ENCODE results near the gene MKRN1. TPM values are rescaled to one million over a fixed set of nuclear protein-coding genes. Genes with fewer than 3 reads are reported as not detected.
A peak's percentile ranks its signal among the peaks of the same experiment; 100 is the strongest.

MKRN1 gene
- total and polyA plus RNA-seq, 2 experiments from 2014 or later = 63.7 to 71.5 TPM

GRCh38 chr7:140475747-140476333, 3.5 kb downstream of the MKRN1 start:
- Histone ChIP-seq H4K20me1 (ENCODE audit: insufficient read depth, poor library complexity, severe bottlenecking) (peaks cover 68% of the 10 kb centered on the region), H2AFZ (no peak overlapping the region), H3K27ac (no peak overlapping the region), H3K79me2 (peaks cover 77% of the 10 kb centered on the region), H3K9me3 (ENCODE audit: low read depth) (no peaks in the 10 kb centered on the region), H3K27me3 (no peaks in the 10 kb centered on the region), H3K4me1 (ENCODE audit: insufficient read depth) (peaks cover 10% of the 10 kb centered on the region), H3K4me3 (no peak overlapping the region), H3K36me3 (replicated peaks; ENCODE audit: insufficient read depth, low read depth) (no peaks in the 10 kb centered on the region), H3K9me2 (replicated peaks; ENCODE audit: insufficient read depth) (no peaks in the 10 kb centered on the region), H3K4me2 (no peak overlapping the region)
- TF ChIP-seq, protein P1, sequence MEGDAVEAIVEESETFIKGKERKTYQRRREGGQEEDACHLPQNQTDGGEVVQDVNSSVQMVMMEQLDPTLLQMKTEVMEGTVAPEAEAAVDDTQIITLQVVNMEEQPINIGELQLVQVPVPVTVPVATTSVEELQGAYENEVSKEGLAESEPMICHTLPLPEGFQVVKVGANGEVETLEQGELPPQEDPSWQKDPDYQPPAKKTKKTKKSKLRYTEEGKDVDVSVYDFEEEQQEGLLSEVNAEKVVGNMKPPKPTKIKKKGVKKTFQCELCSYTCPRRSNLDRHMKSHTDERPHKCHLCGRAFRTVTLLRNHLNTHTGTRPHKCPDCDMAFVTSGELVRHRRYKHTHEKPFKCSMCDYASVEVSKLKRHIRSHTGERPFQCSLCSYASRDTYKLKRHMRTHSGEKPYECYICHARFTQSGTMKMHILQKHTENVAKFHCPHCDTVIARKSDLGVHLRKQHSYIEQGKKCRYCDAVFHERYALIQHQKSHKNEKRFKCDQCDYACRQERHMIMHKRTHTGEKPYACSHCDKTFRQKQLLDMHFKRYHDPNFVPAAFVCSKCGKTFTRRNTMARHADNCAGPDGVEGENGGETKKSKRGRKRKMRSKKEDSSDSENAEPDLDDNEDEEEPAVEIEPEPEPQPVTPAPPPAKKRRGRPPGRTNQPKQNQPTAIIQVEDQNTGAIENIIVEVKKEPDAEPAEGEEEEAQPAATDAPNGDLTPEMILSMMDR (IDR thresholded peaks at IDR 0.05; ENCODE audit: poor library complexity) = peak; percentile 68
- no peak for TF ChIP-seq EZH2phosphoT487 (IDR thresholded peaks at IDR 0.05; ENCODE audit: low read depth, severe bottlenecking, unreplicated experiment)
- TF ChIP-seq EZH2 (IDR thresholded peaks at IDR 0.05; ENCODE audit: borderline replicate concordance) = no peak
- 53% methylated on average over 2 of the region's 2 CpGs for WGBS (ENCODE audit: low lambda C conversion rate, missing lambda C conversion rate)
- peak; percentile 71 for DNase-seq (ENCODE audit: low spot score)

DNA sequence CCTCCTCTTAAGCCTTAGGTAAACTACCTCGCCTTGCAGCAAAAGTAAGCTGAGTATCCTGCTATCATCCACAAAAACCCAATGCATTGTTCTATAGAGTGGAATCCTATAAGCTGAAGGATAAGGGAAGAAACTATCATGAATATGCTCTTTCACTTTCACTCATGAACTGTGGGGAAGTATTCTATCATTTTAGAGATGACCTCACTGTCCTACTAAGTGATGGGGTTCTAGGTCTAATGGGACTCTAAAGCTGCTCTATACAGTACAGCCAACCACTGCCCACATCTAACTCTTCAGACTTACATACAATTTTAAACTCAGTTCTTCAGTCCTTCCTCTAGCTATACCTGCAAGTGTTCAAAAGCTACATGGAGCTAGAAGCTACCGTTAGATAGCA, 16.2 kb downstream of the MKRN1 start:
- Histone ChIP-seq H3K36me3 (replicated peaks; ENCODE audit: insufficient read depth, low read depth) (peaks cover 4% of the 10 kb centered on the region), H4K20me1 (ENCODE audit: insufficient read depth, poor library complexity, severe bottlenecking) (peaks cover 3% of the 10 kb centered on the region), H3K27ac (no peak overlapping the region), H3K4me1 (ENCODE audit: insufficient read depth) (no peaks in the 10 kb centered on the region), H3K79me2 (peaks cover 57% of the 10 kb centered on the region), H3K27me3 (no peaks in the 10 kb centered on the region), H3K9me3 (ENCODE audit: low read depth) (no peaks in the 10 kb centered on the region), H3K9me2 (replicated peaks; ENCODE audit: insufficient read depth) (no peaks in the 10 kb centered on the region), H3K4me3 (no peak overlapping the region), H3K4me2 (no peak overlapping the region), H2AFZ (no peak overlapping the region)
- no peak for DNase-seq (ENCODE audit: low spot score)
- 93% methylated on average over 2 of the region's 2 CpGs for WGBS (ENCODE audit: low lambda C conversion rate, missing lambda C conversion rate)
- TF ChIP-seq EZH2phosphoT487 (IDR thresholded peaks at IDR 0.05; ENCODE audit: low read depth, severe bottlenecking, unreplicated experiment) = no peak
- no peak for TF ChIP-seq EZH2 (IDR thresholded peaks at IDR 0.05; ENCODE audit: borderline replicate concordance)
- TF ChIP-seq, protein P1 (IDR thresholded peaks at IDR 0.05; ENCODE audit: poor library complexity) = no peak

GRCh38 chr7:140458916-140459315, 20.4 kb downstream of the MKRN1 start:
- Histone ChIP-seq H3K9me2 (replicated peaks; ENCODE audit: insufficient read depth) (no peaks in the 10 kb centered on the region), H3K27ac (no peak overlapping the region), H3K4me2 (no peak overlapping the region), H4K20me1 (ENCODE audit: insufficient read depth, poor library complexity, severe bottlenecking) (no peaks in the 10 kb centered on the region), H3K9me3 (ENCODE audit: low read depth) (no peaks in the 10 kb centered on the region), H3K36me3 (replicated peaks; ENCODE audit: insufficient read depth, low read depth) (peaks cover 4% of the 10 kb centered on the region), H3K4me1 (ENCODE audit: insufficient read depth) (no peaks in the 10 kb centered on the region), H3K79me2 (peaks cover 29% of the 10 kb centered on the region), H3K27me3 (no peaks in the 10 kb centered on the region), H2AFZ (no peak overlapping the region), H3K4me3 (no peak overlapping the region)
- TF ChIP-seq EZH2phosphoT487 (IDR thresholded peaks at IDR 0.05; ENCODE audit: low read depth, severe bottlenecking, unreplicated experiment) (no peak), EZH2 (IDR thresholded peaks at IDR 0.05; ENCODE audit: borderline replicate concordance) (no peak)
- TF ChIP-seq, protein P1 (IDR thresholded peaks at IDR 0.05; ENCODE audit: poor library complexity) = no peak
- DNase-seq (ENCODE audit: low spot score) = no peak
- WGBS (ENCODE audit: low lambda C conversion rate, missing lambda C conversion rate) = 94% methylated on average over 8 of the region's 8 CpGs
